ENCODE data around the gene NLRP6.
"Not testable (repeated sequence)": the region's sequence is repeated elsewhere in the genome, so short reads cannot be mapped to it uniquely, and the experiment has no call there.

Gene NLRP6

GRCh38 chr11:284105-285020 is 6.2 kb downstream of the NLRP6 start:
- Histone ChIP-seq H3K4me3 (ENCODE audit: low read length) (no peak overlapping the region), H3K9ac (ENCODE audit: low read depth, low read length) (no peak overlapping the region), H3K4me1 (ENCODE audit: insufficient read depth, low read length) (peaks cover 3% of the 10 kb centered on the region; the same call in 1 of the 2 replicates), H3K27me3 (ENCODE audit: insufficient read depth, low read length) (peaks cover 56% of the 10 kb centered on the region), H3K27ac (ENCODE audit: low read length) (no peak overlapping the region), H3K9me3 (ENCODE audit: insufficient read depth, low read depth, low read length) (no peaks in the 10 kb centered on the region), H3K36me3 (ENCODE audit: insufficient read depth, low read depth, low read length) (no peaks in the 10 kb centered on the region)

- Histone ChIP-seq H3K36me3 (ENCODE audit: insufficient read depth, low read depth, low read length) (no peaks in the 10 kb centered on the region), H3K4me1 (ENCODE audit: insufficient read depth, low read length) (peaks cover 3% of the 10 kb centered on the region; the same call in 1 of the 2 replicates), H3K9ac (ENCODE audit: low read depth, low read length) (no peak overlapping the region), H3K4me3 (ENCODE audit: low read length) (no peak overlapping the region), H3K27ac (ENCODE audit: low read length) (no peak overlapping the region), H3K9me3 (ENCODE audit: insufficient read depth, low read depth, low read length) (no peaks in the 10 kb centered on the region), H3K27me3 (ENCODE audit: insufficient read depth, low read length) (peaks cover 47% of the 10 kb centered on the region)
Observed at GRCh38 chr11:285021-285893, 7.0 kb downstream of the NLRP6 start.

- H3K9me3 ChIP-seq (ENCODE audit: insufficient read depth, low read depth, low read length) = no peaks in the 10 kb centered on the region
Observed at GRCh38 chr11:285894-286220, 7.7 kb downstream of the NLRP6 start.

GRCh38 chr11:286977-287820 is 9.0 kb downstream of the NLRP6 start:
- not testable (repeated sequence) for H3K4me1 ChIP-seq (ENCODE audit: insufficient read depth, low read length); H3K9ac ChIP-seq (ENCODE audit: low read depth, low read length); H3K4me3 ChIP-seq (ENCODE audit: low read length); H3K27ac ChIP-seq (ENCODE audit: low read length); H3K9me3 ChIP-seq (ENCODE audit: insufficient read depth, low read depth, low read length); H3K36me3 ChIP-seq (ENCODE audit: insufficient read depth, low read depth, low read length)
- H3K27me3 ChIP-seq (ENCODE audit: insufficient read depth, low read length) = peaks cover 28% of the 10 kb centered on the region

More at GRCh38 chr11:285894-286220, 7.7 kb downstream of the NLRP6 start:
- Histone ChIP-seq H3K4me1 (ENCODE audit: insufficient read depth, low read length) (peaks cover 3% of the 10 kb centered on the region; the same call in 1 of the 2 replicates), H3K27ac (ENCODE audit: low read length) (no peak overlapping the region), H3K27me3 (ENCODE audit: insufficient read depth, low read length) (peaks cover 41% of the 10 kb centered on the region), H3K4me3 (ENCODE audit: low read length) (no peak overlapping the region), H3K36me3 (ENCODE audit: insufficient read depth, low read depth, low read length) (no peaks in the 10 kb centered on the region), H3K9ac (ENCODE audit: low read depth, low read length) (no peak overlapping the region)

GRCh38 chr11:287821-288477 is 9.7 kb downstream of the NLRP6 start:
- H3K4me1 ChIP-seq (ENCODE audit: insufficient read depth, low read length) = peaks cover 3% of the 10 kb centered on the region; the same call in 1 of the 2 replicates
- H3K27me3 ChIP-seq (ENCODE audit: insufficient read depth, low read length) = peaks cover 21% of the 10 kb centered on the region
- peak overlapping the region; percentile 53; the same call in 1 of the 2 replicates for H3K9ac ChIP-seq (ENCODE audit: low read depth, low read length)
- H3K36me3 ChIP-seq (ENCODE audit: insufficient read depth, low read depth, low read length) = 0 out of 2 replicates have a peak, but pooled peaks cover 3% of the 10 kb centered on the region
- no peak overlapping the region for H3K27ac ChIP-seq (ENCODE audit: low read length)
- peak overlapping the region; percentile 62 for H3K4me3 ChIP-seq (ENCODE audit: low read length)
- no peaks in the 10 kb centered on the region for H3K9me3 ChIP-seq (ENCODE audit: insufficient read depth, low read depth, low read length)

GRCh38 chr11:288478-289397 is 10.5 kb downstream of the NLRP6 start, which contains the start of gene PGGHG:
PGGHG (plus strand) TSS chr11:289126; CDS start chr11:289817, 691 bp downstream.
- no peak within 1 kb of the TSS for H3K27ac ChIP-seq (ENCODE audit: low read length)
- H3K4me3 ChIP-seq (ENCODE audit: low read length) = peak within 1 kb of the TSS; percentile 62
- H3K9ac ChIP-seq (ENCODE audit: low read depth, low read length) = peak within 1 kb of the TSS; percentile 53; the same call in 1 of the 2 replicates
- peaks cover 9% of the 10 kb centered on the region for H3K36me3 ChIP-seq (ENCODE audit: insufficient read depth, low read depth, low read length)
- H3K9me3 ChIP-seq (ENCODE audit: insufficient read depth, low read depth, low read length) = no peaks in the 10 kb centered on the region
- H3K4me1 ChIP-seq (ENCODE audit: insufficient read depth, low read length) = peaks cover 3% of the 10 kb centered on the region; the same call in 1 of the 2 replicates
- H3K27me3 ChIP-seq (ENCODE audit: insufficient read depth, low read length) = peaks cover 19% of the 10 kb centered on the region

- no peak overlapping the region for H3K27ac ChIP-seq (ENCODE audit: low read length)
- H3K4me1 ChIP-seq (ENCODE audit: insufficient read depth, low read length) = peaks cover 3% of the 10 kb centered on the region; the same call in 1 of the 2 replicates
- no peaks in the 10 kb centered on the region for H3K9me3 ChIP-seq (ENCODE audit: insufficient read depth, low read depth, low read length)
- peak overlapping the region; percentile 52; the same call in 1 of the 2 replicates for H3K4me3 ChIP-seq (ENCODE audit: low read length)
- H3K9ac ChIP-seq (ENCODE audit: low read depth, low read length) = peak overlapping the region; percentile 48; the same call in 1 of the 2 replicates
- H3K27me3 ChIP-seq (ENCODE audit: insufficient read depth, low read length) = peaks cover 19% of the 10 kb centered on the region
- H3K36me3 ChIP-seq (ENCODE audit: insufficient read depth, low read depth, low read length) = peaks cover 13% of the 10 kb centered on the region
Observed at GRCh38 chr11:289398-289711, 11.1 kb downstream of the NLRP6 start.

GRCh38 chr11:289712-290620 is 11.8 kb downstream of the NLRP6 start:
- no peak overlapping the region for H3K27ac ChIP-seq (ENCODE audit: low read length)
- H3K27me3 ChIP-seq (ENCODE audit: insufficient read depth, low read length) = peaks cover 19% of the 10 kb centered on the region
- peaks cover 18% of the 10 kb centered on the region for H3K36me3 ChIP-seq (ENCODE audit: insufficient read depth, low read depth, low read length)
- H3K9me3 ChIP-seq (ENCODE audit: insufficient read depth, low read depth, low read length) = no peaks in the 10 kb centered on the region
- H3K4me3 ChIP-seq (ENCODE audit: low read length) = peak overlapping the region; percentile 52; the same call in 1 of the 2 replicates
- H3K9ac ChIP-seq (ENCODE audit: low read depth, low read length) = peak overlapping the region; percentile 48; the same call in 1 of the 2 replicates
- H3K4me1 ChIP-seq (ENCODE audit: insufficient read depth, low read length) = peaks cover 3% of the 10 kb centered on the region; the same call in 1 of the 2 replicates

GRCh38 chr11:290621-291231 is 12.5 kb downstream of the NLRP6 start:
- H3K4me3 ChIP-seq (ENCODE audit: low read length) = no peak overlapping the region
- H3K36me3 ChIP-seq (ENCODE audit: insufficient read depth, low read depth, low read length) = peaks cover 18% of the 10 kb centered on the region
- no peak overlapping the region for H3K27ac ChIP-seq (ENCODE audit: low read length)
- H3K9me3 ChIP-seq (ENCODE audit: insufficient read depth, low read depth, low read length) = no peaks in the 10 kb centered on the region
- H3K27me3 ChIP-seq (ENCODE audit: insufficient read depth, low read length) = peaks cover 19% of the 10 kb centered on the region
- no peak overlapping the region for H3K9ac ChIP-seq (ENCODE audit: low read depth, low read length)
- H3K4me1 ChIP-seq (ENCODE audit: insufficient read depth, low read length) = peaks cover 3% of the 10 kb centered on the region; the same call in 1 of the 2 replicates
